GM18858 (cell line): Measurements from ENCODE around the gene LZTS2.

Experiments
- ATAC-seq: cut with Tn5 transposase; IDR thresholded peaks from one replicate; pipeline ENCODE4 v1.9.1; 2021; ENCODE audit not compliant: unreplicated experiment

The LZTS2 gene

GRCh38 chr10:100997360-100998182 is 2.0 kb upstream of the LZTS2 start:
- ATAC-seq: no peak

GRCh38 chr10:100998183-100998990 is 1.2 kb upstream of the LZTS2 start:
- no peak for ATAC-seq

GRCh38 chr10:100998991-100999741 is 442 bp upstream of the LZTS2 start:
- ATAC-seq: peak; percentile 32

- ATAC-seq: no peak
Observed at GRCh38 chr10:101000127-101000914, 713 bp downstream of the LZTS2 start.

- ATAC-seq: no peak
Observed at GRCh38 chr10:101000915-101001658, 1.5 kb downstream of the LZTS2 start.

- no peak for ATAC-seq
Observed at GRCh38 chr10:101001659-101002035, 2.0 kb downstream of the LZTS2 start.

- no peak for ATAC-seq
Observed at GRCh38 chr10:101002456-101002855, 2.8 kb downstream of the LZTS2 start.

GRCh38 chr10:101003639-101004206 is 4.1 kb downstream of the LZTS2 start:
- ATAC-seq: no peak

- no peak for ATAC-seq
Observed at GRCh38 chr10:101005361-101005760, 5.8 kb downstream of the LZTS2 start.

GRCh38 chr10:101005869-101006567 is 6.4 kb downstream of the LZTS2 start:
- no peak for ATAC-seq

GRCh38 chr10:101006593-101007098 is 7.0 kb downstream of the LZTS2 start:
- ATAC-seq: no peak

GRCh38 chr10:101007099-101007711 is 7.6 kb downstream of the LZTS2 start:
- ATAC-seq: no peak

GRCh38 chr10:101007915-101008822 is 8.6 kb downstream of the LZTS2 start:
- no peak for ATAC-seq

- no peak for ATAC-seq
Observed at GRCh38 chr10:101008823-101009423, 9.3 kb downstream of the LZTS2 start.

GRCh38 chr10:101010329-101010728 is 10.7 kb downstream of the LZTS2 start:
- no peak for ATAC-seq

- no peak for ATAC-seq
Observed at GRCh38 chr10:101011517-101012423, 12.2 kb downstream of the LZTS2 start.
